ENCODE results near the gene GAS6. TPM values are rescaled to one million over a fixed set of nuclear protein-coding genes. Genes with fewer than 3 reads are reported as not detected.

GAS6 gene
- polyA plus RNA-seq, 4 donors, result 42.7 to 136 (median 86.0) TPM

GRCh38 chr13:113803409-113804016 lies 60.4 kb downstream of the GAS6 start:
- Histone ChIP-seq H3K36me3 (ENCODE audit: control insufficient read depth in 3 of 3, insufficient read depth in 2 of 3, low read depth in 1 of 3, low read length in 3 of 3) (no peaks in the 10 kb centered on the region), H3K4me3 (ENCODE audit: low read depth in 1 of 3, low read length in 3 of 3) (no peak overlapping the region), H3K9me3 (ENCODE audit: control insufficient read depth in 2 of 2, insufficient read depth in 1 of 2, low read depth in 1 of 2, low read length in 1 of 2) (peaks cover 0 to 13% of the 10 kb centered on the region in 2 donors), H3K4me1 (ENCODE audit: control insufficient read depth in 3 of 3, insufficient read depth in 2 of 3, low read depth in 1 of 3, low read length in 2 of 3) (peaks cover 0 to 4% (median 0%) of the 10 kb centered on the region in 3 donors), H3K27ac (ENCODE audit: low read depth in 1 of 3, low read length in 2 of 3) (no peak overlapping the region), H3K27me3 (ENCODE audit: control insufficient read depth in 3 of 3, insufficient read depth in 3 of 3, low read length in 3 of 3) (no peaks in the 10 kb centered on the region)
- 83 to 86% (median 86%) methylated on average over 32 of the region's 32 CpGs for WGBS, 3 donors
- FAIRE-seq (no peak), DNase-seq (no peak)

- Histone ChIP-seq H3K36me3 (ENCODE audit: control insufficient read depth in 3 of 3, insufficient read depth in 2 of 3, low read depth in 1 of 3, low read length in 3 of 3) (no peaks in the 10 kb centered on the region), H3K27me3 (ENCODE audit: control insufficient read depth in 3 of 3, insufficient read depth in 3 of 3, low read length in 3 of 3) (no peaks in the 10 kb centered on the region), H3K27ac (ENCODE audit: low read depth in 1 of 3, low read length in 2 of 3) (no peak overlapping the region), H3K9me3 (ENCODE audit: control insufficient read depth in 2 of 2, insufficient read depth in 1 of 2, low read depth in 1 of 2, low read length in 1 of 2) (peaks cover 0 to 6% of the 10 kb centered on the region in 2 donors), H3K4me1 (ENCODE audit: control insufficient read depth in 3 of 3, insufficient read depth in 2 of 3, low read depth in 1 of 3, low read length in 2 of 3) (peaks cover 0 to 4% (median 0%) of the 10 kb centered on the region in 3 donors), H3K4me3 (ENCODE audit: low read depth in 1 of 3, low read length in 3 of 3) (no peak overlapping the region)
- DNase-seq (no peak), FAIRE-seq (no peak)
- 66 to 74% (median 71%) methylated on average over 20 to 25 of the region's 25 CpGs for WGBS, 3 donors
Observed at GRCh38 chr13:113802761-113803160, 61.1 kb downstream of the GAS6 start.

DNA sequence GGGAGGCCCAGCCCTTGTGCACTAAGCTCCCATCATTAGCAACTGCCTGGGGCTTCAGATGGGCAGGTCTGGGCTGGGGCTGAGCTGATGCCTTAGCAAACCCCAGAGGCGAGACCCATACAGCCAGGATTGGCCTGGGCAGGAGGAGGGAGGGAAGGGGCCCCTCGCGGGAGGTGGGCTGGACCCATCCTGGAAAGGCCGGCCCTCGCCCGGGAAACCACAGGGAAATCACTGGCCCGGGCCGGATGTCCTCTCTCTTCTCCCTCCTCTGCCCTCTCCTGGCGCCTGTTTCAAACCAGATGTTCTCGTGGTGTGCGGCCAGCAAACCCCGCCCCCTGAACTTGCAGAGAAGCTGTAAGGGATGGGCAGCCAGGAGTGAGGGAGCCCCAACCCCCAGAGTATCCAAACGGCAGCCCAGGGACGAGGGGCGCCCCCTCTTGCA lies 61.8 kb downstream of the GAS6 start:
- no peaks in the 10 kb centered on the region for H3K36me3 ChIP-seq (ENCODE audit: control insufficient read depth in 3 of 3, insufficient read depth in 2 of 3, low read depth in 1 of 3, low read length in 3 of 3)
- no peak overlapping the region for H3K4me3 ChIP-seq (ENCODE audit: low read depth in 1 of 3, low read length in 3 of 3)
- H3K27ac ChIP-seq (ENCODE audit: low read depth in 1 of 3, low read length in 2 of 3), result no peak overlapping the region
- H3K4me1 ChIP-seq (ENCODE audit: control insufficient read depth in 3 of 3, insufficient read depth in 2 of 3, low read depth in 1 of 3, low read length in 2 of 3), result peaks cover 0 to 4% (median 0%) of the 10 kb centered on the region in 3 donors
- FAIRE-seq (no peak), DNase-seq (peak in 1 of 2 donors; percentile 50)
- H3K9me3 ChIP-seq (ENCODE audit: control insufficient read depth in 2 of 2, insufficient read depth in 1 of 2, low read depth in 1 of 2, low read length in 1 of 2), result peaks cover 0 to 2% of the 10 kb centered on the region in 2 donors
- WGBS, 3 donors, result 12 to 19% (median 16%) methylated on average over 14 to 15 of the region's 15 CpGs
- no peaks in the 10 kb centered on the region for H3K27me3 ChIP-seq (ENCODE audit: control insufficient read depth in 3 of 3, insufficient read depth in 3 of 3, low read length in 3 of 3)

- no peak for FAIRE-seq
- 90 to 93% (median 92%) methylated on average over 32 to 33 of the region's 33 CpGs for WGBS, 3 donors
Observed at GRCh38 chr13:113801289-113801961, 62.5 kb downstream of the GAS6 start.

GRCh38 chr13:113800576-113800926 lies 63.3 kb downstream of the GAS6 start:
- H3K4me1 ChIP-seq (ENCODE audit: control insufficient read depth in 3 of 3, insufficient read depth in 2 of 3, low read depth in 1 of 3, low read length in 2 of 3), result peaks cover 0 to 4% (median 0%) of the 10 kb centered on the region in 3 donors
- FAIRE-seq (no peak), DNase-seq (no peak)
- H3K4me3 ChIP-seq (ENCODE audit: low read depth in 1 of 3, low read length in 3 of 3), result no peak overlapping the region
- 77 to 89% (median 80%) methylated on average over 10 of the region's 10 CpGs for WGBS, 3 donors
- H3K9me3 ChIP-seq (ENCODE audit: control insufficient read depth in 2 of 2, insufficient read depth in 1 of 2, low read depth in 1 of 2, low read length in 1 of 2), result no peaks in the 10 kb centered on the region
- H3K27ac ChIP-seq (ENCODE audit: low read depth in 1 of 3, low read length in 2 of 3), result no peak overlapping the region
- no peaks in the 10 kb centered on the region for H3K36me3 ChIP-seq (ENCODE audit: control insufficient read depth in 3 of 3, insufficient read depth in 2 of 3, low read depth in 1 of 3, low read length in 3 of 3)
- H3K27me3 ChIP-seq (ENCODE audit: control insufficient read depth in 3 of 3, insufficient read depth in 3 of 3, low read length in 3 of 3), result no peaks in the 10 kb centered on the region

More at GRCh38 chr13:113801289-113801961, 62.5 kb downstream of the GAS6 start:
- no peak overlapping the region for H3K27ac ChIP-seq (ENCODE audit: low read depth in 1 of 3, low read length in 2 of 3)
- H3K4me1 ChIP-seq (ENCODE audit: control insufficient read depth in 3 of 3, insufficient read depth in 2 of 3, low read depth in 1 of 3, low read length in 2 of 3), result peaks cover 0 to 4% (median 0%) of the 10 kb centered on the region in 3 donors
- no peaks in the 10 kb centered on the region for H3K27me3 ChIP-seq (ENCODE audit: control insufficient read depth in 3 of 3, insufficient read depth in 3 of 3, low read length in 3 of 3)
- DNase-seq, result no peak
- H3K36me3 ChIP-seq (ENCODE audit: control insufficient read depth in 3 of 3, insufficient read depth in 2 of 3, low read depth in 1 of 3, low read length in 3 of 3), result no peaks in the 10 kb centered on the region
- H3K9me3 ChIP-seq (ENCODE audit: control insufficient read depth in 2 of 2, insufficient read depth in 1 of 2, low read depth in 1 of 2, low read length in 1 of 2), result no peaks in the 10 kb centered on the region
- H3K4me3 ChIP-seq (ENCODE audit: low read depth in 1 of 3, low read length in 3 of 3), result no peak overlapping the region

GRCh38 chr13:113798200-113798811 lies 65.6 kb downstream of the GAS6 start:
- Histone ChIP-seq H3K27me3 (ENCODE audit: control insufficient read depth in 3 of 3, insufficient read depth in 3 of 3, low read length in 3 of 3) (no peaks in the 10 kb centered on the region), H3K4me1 (ENCODE audit: control insufficient read depth in 3 of 3, insufficient read depth in 2 of 3, low read depth in 1 of 3, low read length in 2 of 3) (peaks cover 0 to 4% (median 0%) of the 10 kb centered on the region in 3 donors), H3K27ac (ENCODE audit: low read depth in 1 of 3, low read length in 2 of 3) (no peak overlapping the region), H3K4me3 (ENCODE audit: low read depth in 1 of 3, low read length in 3 of 3) (no peak overlapping the region), H3K9me3 (ENCODE audit: control insufficient read depth in 2 of 2, insufficient read depth in 1 of 2, low read depth in 1 of 2, low read length in 1 of 2) (no peaks in the 10 kb centered on the region), H3K36me3 (ENCODE audit: control insufficient read depth in 3 of 3, insufficient read depth in 2 of 3, low read depth in 1 of 3, low read length in 3 of 3) (no peaks in the 10 kb centered on the region)
- 72 to 87% (median 84%) methylated on average over 2 of the region's 2 CpGs for WGBS, 3 donors
- no peak for DNase-seq
- FAIRE-seq, result no peak

- peaks cover 0 to 4% (median 0%) of the 10 kb centered on the region in 3 donors for H3K4me1 ChIP-seq (ENCODE audit: control insufficient read depth in 3 of 3, insufficient read depth in 2 of 3, low read depth in 1 of 3, low read length in 2 of 3)
- no peaks in the 10 kb centered on the region for H3K27me3 ChIP-seq (ENCODE audit: control insufficient read depth in 3 of 3, insufficient read depth in 3 of 3, low read length in 3 of 3)
- DNase-seq (no peak), FAIRE-seq (no peak)
- no peaks in the 10 kb centered on the region for H3K9me3 ChIP-seq (ENCODE audit: control insufficient read depth in 2 of 2, insufficient read depth in 1 of 2, low read depth in 1 of 2, low read length in 1 of 2)
- WGBS, 3 donors, result 92 to 95% (median 92%) methylated on average over 28 to 30 of the region's 30 CpGs
- H3K4me3 ChIP-seq (ENCODE audit: low read depth in 1 of 3, low read length in 3 of 3), result no peak overlapping the region
- no peak overlapping the region for H3K27ac ChIP-seq (ENCODE audit: low read depth in 1 of 3, low read length in 2 of 3)
- H3K36me3 ChIP-seq (ENCODE audit: control insufficient read depth in 3 of 3, insufficient read depth in 2 of 3, low read depth in 1 of 3, low read length in 3 of 3), result no peaks in the 10 kb centered on the region
Observed at GRCh38 chr13:113796964-113797676, 66.8 kb downstream of the GAS6 start.

DNA sequence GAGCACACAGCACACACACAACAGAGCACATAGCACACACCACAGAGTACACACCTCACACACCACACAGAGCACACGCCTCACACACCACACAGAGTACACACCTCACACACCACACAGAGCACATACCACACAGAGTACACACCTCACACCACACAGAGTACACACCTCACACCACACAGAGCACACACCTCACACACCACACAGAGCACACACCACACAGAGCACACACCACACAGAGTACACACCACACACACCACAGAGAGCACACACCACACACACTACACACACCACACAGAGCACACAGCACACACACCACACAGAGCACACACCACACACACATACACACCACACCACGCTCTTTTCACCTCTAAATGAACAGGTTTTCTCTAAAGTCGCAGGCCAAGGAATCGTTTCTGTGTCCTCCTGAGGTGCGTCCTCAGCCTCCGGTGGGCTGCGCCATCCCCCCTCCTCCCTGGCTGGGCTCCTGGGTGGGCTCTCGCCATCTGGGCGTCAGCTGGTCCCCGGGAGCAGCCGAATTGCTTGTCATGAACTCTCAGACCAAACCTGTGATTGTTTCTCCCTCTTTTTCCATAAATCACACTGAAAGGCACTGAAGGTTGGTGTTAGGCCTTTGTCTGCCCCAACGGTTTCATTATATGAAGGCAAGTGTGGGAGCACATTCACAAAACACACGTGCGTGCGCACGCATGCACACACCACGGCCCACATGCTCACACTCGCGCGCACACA lies 67.5 kb downstream of the GAS6 start:
- DNase-seq, result no peak
- 83 to 86% (median 83%) methylated on average over 20 of the region's 20 CpGs for WGBS, 3 donors
- FAIRE-seq, result no peak
- H3K9me3 ChIP-seq (ENCODE audit: control insufficient read depth in 2 of 2, insufficient read depth in 1 of 2, low read depth in 1 of 2, low read length in 1 of 2), result no peaks in the 10 kb centered on the region
- H3K4me1 ChIP-seq (ENCODE audit: control insufficient read depth in 3 of 3, insufficient read depth in 2 of 3, low read depth in 1 of 3, low read length in 2 of 3), result no peaks in the 10 kb centered on the region
- H3K4me3 ChIP-seq (ENCODE audit: low read depth in 1 of 3, low read length in 3 of 3), result no peak overlapping the region
- no peaks in the 10 kb centered on the region for H3K36me3 ChIP-seq (ENCODE audit: control insufficient read depth in 3 of 3, insufficient read depth in 2 of 3, low read depth in 1 of 3, low read length in 3 of 3)
- no peaks in the 10 kb centered on the region for H3K27me3 ChIP-seq (ENCODE audit: control insufficient read depth in 3 of 3, insufficient read depth in 3 of 3, low read length in 3 of 3)
- no peak overlapping the region for H3K27ac ChIP-seq (ENCODE audit: low read depth in 1 of 3, low read length in 2 of 3)

All from small intestine (tissue), 7 donors.